T-helper 1 cell treated with Interleukin-12 subunit alpha and Interleukin-12 subunit beta and Interleukin-4 antibody, amounts not matched to agents 30 μg/mL and 1 μg/mL, for 36 hours (primary cell): Measurements from ENCODE around the gene TTC7B.

ENCODE experiments used
- H3K27ac Mint-ChIP-seq: one replicate; pipeline ENCODE4 v1.8.0; 2021; ENCODE audit warnings: mild to moderate bottlenecking, mixed read lengths
- H3K27me3 Mint-ChIP-seq: one replicate; pipeline ENCODE4 v1.8.0; 2021; ENCODE audit warnings: low read depth, mixed read lengths
- H3K36me3 Mint-ChIP-seq: one replicate; pipeline ENCODE4 v1.8.0; 2021; ENCODE audit warnings: low read depth, mixed read lengths
- H3K4me1 Mint-ChIP-seq: one replicate; pipeline ENCODE4 v1.8.0; 2021; ENCODE audit warnings: low read depth, mixed read lengths
- H3K4me3 Mint-ChIP-seq: one replicate; pipeline ENCODE4 v1.8.0; 2021; ENCODE audit warnings: mild to moderate bottlenecking, moderate library complexity, mixed read lengths
- H3K9me3 Mint-ChIP-seq: one replicate; pipeline ENCODE4 v1.8.0; 2021; ENCODE audit warnings: mixed read lengths

The TTC7B gene

DNA sequence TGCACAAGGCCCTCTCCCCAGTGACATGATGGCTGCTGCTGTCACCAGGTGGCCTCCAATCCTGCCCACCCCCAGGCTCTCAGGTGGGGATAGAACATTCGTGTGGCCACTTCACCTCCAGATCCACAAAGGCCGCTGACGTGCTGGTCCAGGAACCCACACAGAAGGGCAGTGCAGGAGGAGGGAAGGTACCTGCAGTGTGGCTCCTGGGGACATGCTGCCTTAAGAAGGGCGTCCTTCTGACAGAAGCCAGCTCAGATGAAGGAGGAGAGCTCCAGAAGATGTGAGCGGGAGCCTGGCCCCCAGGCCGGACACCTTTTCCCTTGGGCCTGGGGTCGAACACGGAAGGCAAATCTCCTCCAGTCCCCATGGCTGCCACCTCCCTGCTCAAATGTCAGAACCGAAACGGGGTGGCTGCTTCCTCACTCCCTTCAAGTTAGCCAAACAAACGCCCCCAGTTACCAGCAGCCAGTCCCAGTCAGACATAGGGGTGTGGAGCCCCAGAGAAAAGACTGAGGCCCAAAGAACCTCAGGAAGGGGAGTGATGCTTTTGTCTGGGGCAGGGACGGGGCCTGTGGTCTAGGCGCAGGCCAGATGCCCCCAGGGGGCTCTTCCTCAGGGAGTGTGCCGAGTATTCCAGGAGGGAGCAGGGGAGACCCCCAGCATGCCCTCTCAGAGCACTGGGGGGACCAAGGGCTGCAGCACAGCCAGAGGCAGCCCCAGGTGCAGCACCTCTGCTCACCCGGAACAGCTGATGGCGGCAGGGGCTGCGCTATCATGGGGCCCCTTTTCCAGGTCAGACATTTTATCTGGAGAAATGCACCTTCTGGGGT lies 263.5 kb downstream of the TTC7B start:
- no peak overlapping the region for H3K4me3 Mint-ChIP-seq
- no peaks in the 10 kb centered on the region for H3K27me3 Mint-ChIP-seq
- H3K27ac Mint-ChIP-seq, result no peak overlapping the region
- H3K4me1 Mint-ChIP-seq, result no peaks in the 10 kb centered on the region
- H3K9me3 Mint-ChIP-seq, result no peaks in the 10 kb centered on the region
- H3K36me3 Mint-ChIP-seq, result no peaks in the 10 kb centered on the region

DNA sequence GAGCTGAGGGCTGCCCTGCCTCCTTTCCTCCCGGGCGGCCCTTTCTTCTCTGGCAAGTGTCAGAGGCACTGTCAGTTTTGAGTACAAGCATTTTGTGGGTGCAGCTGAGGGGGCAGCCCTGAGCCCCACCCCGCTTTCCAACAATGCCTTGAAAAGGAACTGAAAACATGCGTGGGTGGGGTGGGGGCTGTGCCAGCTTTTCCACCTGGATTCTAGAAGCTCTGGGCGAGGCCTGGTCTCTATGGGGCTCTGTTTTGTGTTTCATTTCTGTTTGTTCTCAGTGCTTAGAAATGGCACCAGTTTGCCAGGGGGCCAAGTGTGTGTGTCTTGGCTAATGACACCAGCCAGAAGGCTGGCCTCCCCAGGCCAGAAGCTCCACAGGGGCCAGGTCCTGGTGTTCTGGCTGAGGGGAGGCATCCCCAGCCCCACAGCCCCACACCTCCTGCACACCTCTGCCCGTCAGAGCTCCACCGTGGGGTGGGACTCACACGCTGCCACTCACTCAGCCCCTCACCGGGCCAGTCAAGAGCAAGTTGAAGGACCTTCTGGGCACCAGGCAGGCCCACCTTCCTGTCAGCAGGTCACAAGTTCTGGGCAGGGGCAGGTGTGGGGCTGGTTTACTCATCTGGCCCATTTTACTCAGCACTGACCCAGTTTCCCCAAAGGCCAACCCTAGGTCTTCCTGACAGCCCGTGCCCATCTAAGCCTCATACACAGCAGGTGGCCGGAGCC lies 264.3 kb downstream of the TTC7B start:
- H3K36me3 Mint-ChIP-seq, result no peaks in the 10 kb centered on the region
- no peaks in the 10 kb centered on the region for H3K27me3 Mint-ChIP-seq
- H3K27ac Mint-ChIP-seq, result no peak overlapping the region
- no peaks in the 10 kb centered on the region for H3K4me1 Mint-ChIP-seq
- H3K9me3 Mint-ChIP-seq, result no peaks in the 10 kb centered on the region
- H3K4me3 Mint-ChIP-seq, result no peak overlapping the region

DNA sequence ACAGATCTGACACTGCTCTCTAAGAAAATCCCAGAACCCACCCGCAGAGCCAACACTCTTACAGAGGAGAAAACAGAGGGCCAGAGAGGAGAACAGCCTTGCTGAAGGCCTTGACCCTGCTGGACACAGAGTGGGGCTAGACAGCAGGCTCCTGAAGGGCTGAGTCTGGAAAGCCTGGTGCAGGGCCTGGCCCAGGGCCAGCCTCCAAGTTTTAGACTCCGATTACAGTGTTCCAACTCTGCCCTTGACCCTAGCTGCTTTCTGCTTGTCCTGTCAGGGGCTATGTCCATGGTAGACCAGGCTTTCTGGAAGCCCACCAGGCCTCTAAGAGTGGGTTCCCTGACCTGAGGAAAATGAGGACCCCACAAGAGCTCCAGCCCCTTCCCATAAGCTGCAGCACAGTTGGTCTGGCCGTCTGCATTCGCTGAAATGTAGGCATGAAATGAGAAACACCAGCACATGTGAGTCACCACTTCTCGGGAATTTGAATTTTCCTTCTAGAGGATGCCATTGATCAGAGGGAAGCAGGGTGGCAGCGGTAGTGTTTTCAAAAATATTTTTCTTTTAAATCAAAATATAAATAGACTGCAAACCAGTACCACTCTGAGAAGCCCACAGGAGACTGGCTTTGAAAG lies 265.0 kb downstream of the TTC7B start:
- H3K27ac Mint-ChIP-seq, result no peak overlapping the region
- H3K4me1 Mint-ChIP-seq, result no peaks in the 10 kb centered on the region
- no peaks in the 10 kb centered on the region for H3K36me3 Mint-ChIP-seq
- H3K27me3 Mint-ChIP-seq, result no peaks in the 10 kb centered on the region
- H3K9me3 Mint-ChIP-seq, result no peaks in the 10 kb centered on the region
- H3K4me3 Mint-ChIP-seq, result no peak overlapping the region

DNA sequence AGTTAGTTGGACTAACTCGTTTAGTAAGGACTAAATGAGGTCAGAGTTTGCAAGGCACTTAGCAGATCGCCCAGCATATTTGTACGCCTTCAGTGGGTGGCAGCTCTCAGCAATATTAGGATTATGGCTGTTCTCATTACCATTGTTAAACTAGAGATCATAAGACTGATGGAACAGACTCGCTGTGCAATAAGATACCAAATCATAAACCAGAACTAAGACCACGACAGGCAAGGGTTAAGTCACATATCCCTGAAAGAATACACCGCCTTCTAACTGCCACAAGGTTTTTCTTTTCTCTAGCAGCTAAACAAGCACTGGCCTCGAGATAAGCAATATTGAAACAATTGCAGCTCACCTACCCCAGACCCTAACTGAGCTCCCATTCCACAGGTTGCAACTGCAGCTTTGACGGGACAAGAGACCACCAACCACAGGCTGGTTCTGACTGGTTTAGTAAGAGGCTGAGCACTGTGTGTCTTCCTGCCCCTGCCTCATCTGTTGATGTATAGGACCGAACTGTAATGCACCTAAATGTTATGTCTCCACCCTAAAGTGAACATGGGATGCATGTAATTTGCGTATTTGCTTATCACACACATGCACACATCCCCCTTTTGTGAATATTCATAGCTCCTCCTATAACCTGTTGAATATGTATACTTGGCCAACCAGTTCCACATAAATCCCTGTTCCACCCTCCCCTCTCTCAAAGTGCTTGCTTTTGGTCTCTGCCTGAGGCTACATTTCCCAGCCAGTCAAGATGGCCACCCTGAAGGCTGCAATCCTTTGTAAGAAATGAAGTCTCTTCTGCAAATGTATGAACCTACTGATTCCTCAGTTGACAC lies 266.2 kb downstream of the TTC7B start:
- H3K9me3 Mint-ChIP-seq, result no peaks in the 10 kb centered on the region
- H3K27ac Mint-ChIP-seq, result no peak overlapping the region
- H3K4me3 Mint-ChIP-seq, result no peak overlapping the region
- H3K27me3 Mint-ChIP-seq, result no peaks in the 10 kb centered on the region
- H3K4me1 Mint-ChIP-seq, result no peaks in the 10 kb centered on the region
- no peaks in the 10 kb centered on the region for H3K36me3 Mint-ChIP-seq

DNA sequence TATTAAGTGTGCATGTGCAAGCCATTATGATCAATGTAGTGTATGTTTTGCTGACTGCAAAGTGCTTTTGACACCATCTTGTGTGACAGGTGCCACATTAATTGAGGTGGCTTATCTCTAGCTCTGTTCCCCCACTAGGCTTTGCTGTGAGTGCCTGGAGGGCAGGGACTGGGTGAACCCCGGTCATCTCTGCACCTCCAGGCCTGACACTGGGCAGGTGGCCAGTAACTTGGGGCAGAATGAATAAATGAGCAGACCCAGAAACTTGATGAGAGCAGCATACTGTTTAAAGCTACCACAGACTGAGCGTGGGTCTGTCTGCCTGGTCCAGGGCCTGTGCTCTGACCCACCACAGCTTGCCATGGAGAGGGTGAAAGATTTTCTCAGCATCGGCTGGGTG lies 267.8 kb downstream of the TTC7B start:
- H3K36me3 Mint-ChIP-seq, result no peaks in the 10 kb centered on the region
- no peaks in the 10 kb centered on the region for H3K27me3 Mint-ChIP-seq
- no peaks in the 10 kb centered on the region for H3K9me3 Mint-ChIP-seq
- H3K4me1 Mint-ChIP-seq, result no peaks in the 10 kb centered on the region
- no peak overlapping the region for H3K4me3 Mint-ChIP-seq
- no peak overlapping the region for H3K27ac Mint-ChIP-seq

DNA sequence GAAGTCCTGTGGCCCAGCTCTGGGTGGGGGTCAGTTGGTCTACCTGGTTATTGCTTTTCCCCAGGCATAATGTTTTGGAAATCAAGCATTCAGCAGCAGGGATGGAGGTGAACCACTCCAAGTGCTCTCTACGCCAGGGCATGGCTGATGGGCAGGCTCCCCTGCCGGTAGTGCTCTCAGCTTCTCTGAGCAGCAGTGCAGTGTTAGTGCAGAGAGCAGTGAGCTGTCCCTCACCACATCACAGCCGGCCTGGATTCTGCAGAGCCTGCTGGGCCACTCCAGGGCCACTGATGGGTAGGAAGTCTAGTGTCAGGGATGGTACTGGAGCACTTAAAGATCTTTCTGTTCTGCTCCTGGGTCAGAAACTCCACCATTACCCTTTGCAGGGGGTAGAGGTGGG lies 268.3 kb downstream of the TTC7B start:
- Mint-ChIP-seq H3K4me1 (no peaks in the 10 kb centered on the region), H3K4me3 (no peak overlapping the region), H3K27ac (no peak overlapping the region), H3K9me3 (no peaks in the 10 kb centered on the region), H3K27me3 (no peaks in the 10 kb centered on the region), H3K36me3 (no peaks in the 10 kb centered on the region)

DNA sequence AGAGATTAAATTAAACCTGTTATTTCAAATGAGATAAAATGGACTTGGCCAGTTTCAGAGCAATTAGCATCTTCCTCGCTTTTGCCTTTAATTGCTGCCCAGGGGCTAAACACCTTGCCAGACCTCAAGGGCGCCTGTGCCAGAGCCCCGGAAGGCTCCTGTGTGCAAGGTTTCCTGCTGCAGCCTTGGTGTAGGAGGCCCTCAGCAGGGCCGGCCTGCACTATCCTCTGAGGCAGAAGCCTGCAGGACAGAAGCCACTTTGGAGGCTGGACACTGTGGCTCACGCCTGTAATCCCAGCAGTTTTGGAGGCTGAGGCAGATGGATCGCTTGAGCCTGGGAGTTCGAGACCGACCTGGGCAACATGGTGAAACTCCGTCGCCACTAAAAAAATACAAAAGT lies 269.0 kb downstream of the TTC7B start:
- H3K36me3 Mint-ChIP-seq, result no peaks in the 10 kb centered on the region

DNA sequence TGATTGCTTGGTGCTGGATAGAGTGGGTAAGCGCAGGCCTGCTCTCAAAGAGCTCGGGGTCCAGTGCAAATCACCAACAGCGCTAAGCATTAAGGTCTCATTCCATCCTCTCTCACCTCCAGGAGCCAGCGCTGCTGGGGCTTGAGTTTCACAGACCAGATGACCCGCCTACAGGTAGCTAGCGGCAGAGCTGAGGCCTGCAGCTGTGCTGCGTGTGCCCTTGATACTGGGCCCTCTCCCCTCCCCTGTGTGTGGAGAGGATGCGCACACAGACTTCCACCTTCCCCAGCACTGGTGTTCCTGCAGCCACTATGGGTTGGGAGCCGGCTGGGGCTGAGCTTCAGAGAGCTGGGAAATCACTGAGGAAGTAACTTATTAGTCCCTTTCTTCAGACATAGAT lies 269.5 kb downstream of the TTC7B start:
- Mint-ChIP-seq H3K4me3 (no peak overlapping the region), H3K27ac (no peak overlapping the region), H3K9me3 (no peaks in the 10 kb centered on the region), H3K27me3 (no peaks in the 10 kb centered on the region), H3K36me3 (no peaks in the 10 kb centered on the region), H3K4me1 (no peaks in the 10 kb centered on the region)

More for the DNA sequence above, 269.0 kb downstream of the TTC7B start:
- no peaks in the 10 kb centered on the region for H3K27me3 Mint-ChIP-seq
- no peaks in the 10 kb centered on the region for H3K4me1 Mint-ChIP-seq
- H3K9me3 Mint-ChIP-seq, result no peaks in the 10 kb centered on the region
- H3K27ac Mint-ChIP-seq, result no peak overlapping the region
- no peak overlapping the region for H3K4me3 Mint-ChIP-seq

DNA sequence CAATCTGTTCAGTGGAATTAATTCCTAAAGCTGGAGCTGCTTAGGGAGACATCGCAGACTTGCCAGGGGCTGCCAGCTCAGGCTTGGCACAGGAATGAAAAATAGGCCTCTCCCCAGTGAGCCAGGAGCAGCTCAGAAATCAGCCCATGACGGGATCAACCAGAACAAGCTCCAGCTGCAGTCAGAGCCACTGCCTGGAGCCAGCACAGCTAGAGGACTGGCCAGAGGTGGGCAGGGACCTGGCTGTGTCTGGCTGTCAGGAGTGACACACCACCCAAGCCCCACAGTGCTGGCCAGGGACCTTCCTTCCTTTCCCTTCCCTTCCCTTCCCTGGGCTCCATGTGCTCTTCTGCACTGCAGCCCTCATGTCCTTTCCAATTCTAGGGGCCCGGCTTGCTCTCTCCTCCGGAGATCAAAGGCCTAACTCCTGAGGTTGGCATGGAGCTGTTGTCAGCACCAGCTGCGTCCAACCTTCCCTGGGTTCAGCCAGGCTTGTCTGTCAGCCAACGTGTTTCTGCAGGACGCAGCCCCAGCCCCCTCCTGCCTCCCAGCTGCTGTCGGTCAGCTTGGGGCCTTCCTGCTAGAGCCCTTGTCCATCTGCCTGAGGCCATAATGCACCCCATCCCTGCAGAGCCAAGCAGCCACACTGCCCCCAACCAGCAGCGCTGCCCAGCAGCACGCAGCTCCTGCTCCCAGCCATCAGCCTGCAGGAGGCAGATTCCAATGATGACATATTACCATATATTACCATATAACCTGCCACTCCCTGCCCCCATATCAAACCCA lies 270.1 kb downstream of the TTC7B start:
- H3K4me1 Mint-ChIP-seq, result no peaks in the 10 kb centered on the region
- no peak overlapping the region for H3K4me3 Mint-ChIP-seq
- H3K9me3 Mint-ChIP-seq, result no peaks in the 10 kb centered on the region
- no peaks in the 10 kb centered on the region for H3K27me3 Mint-ChIP-seq
- H3K27ac Mint-ChIP-seq, result no peak overlapping the region
- H3K36me3 Mint-ChIP-seq, result no peaks in the 10 kb centered on the region

DNA sequence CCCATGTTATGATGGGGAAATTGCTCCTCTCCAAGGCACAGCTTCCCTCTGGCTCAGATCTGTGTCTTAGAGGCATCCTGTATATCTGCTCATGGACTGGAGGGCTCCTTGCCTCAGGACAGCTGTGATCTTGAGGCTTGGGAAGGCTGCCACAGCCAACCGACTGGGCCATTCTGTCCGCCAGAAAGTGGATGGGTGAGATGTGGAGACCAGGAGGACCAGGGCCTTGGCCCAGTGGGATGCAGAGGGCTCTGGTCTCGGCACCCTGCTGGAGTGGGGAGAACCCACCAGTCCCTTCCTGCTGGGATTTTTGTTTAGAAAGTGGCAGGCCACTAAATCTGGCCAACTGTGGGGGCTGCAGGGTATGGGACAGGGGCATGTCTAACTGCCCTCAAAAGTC lies 270.8 kb downstream of the TTC7B start:
- H3K27ac Mint-ChIP-seq, result no peak overlapping the region
- no peak overlapping the region for H3K4me3 Mint-ChIP-seq
- H3K4me1 Mint-ChIP-seq, result no peaks in the 10 kb centered on the region
- no peaks in the 10 kb centered on the region for H3K36me3 Mint-ChIP-seq
- no peaks in the 10 kb centered on the region for H3K9me3 Mint-ChIP-seq
- H3K27me3 Mint-ChIP-seq, result no peaks in the 10 kb centered on the region

DNA sequence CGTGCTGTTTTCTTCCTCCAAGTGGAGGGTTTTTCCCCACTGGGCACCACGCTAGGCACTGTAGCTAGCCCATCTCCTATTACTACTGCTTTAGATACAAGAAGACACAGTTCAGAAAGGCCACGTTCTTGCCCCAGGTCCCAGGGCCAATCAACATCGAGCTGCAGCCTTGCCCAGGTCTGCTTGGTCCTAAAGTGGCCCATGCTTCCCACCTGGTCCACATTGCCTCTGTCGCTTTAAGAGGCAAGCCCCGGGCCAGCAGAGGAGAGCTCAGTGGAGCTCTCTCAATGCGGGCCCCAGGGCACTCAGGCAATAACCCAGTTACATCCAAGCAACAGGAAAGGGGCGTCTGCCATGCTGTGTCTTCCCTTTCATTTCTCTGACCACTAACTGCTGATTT lies 271.3 kb downstream of the TTC7B start:
- no peak overlapping the region for H3K27ac Mint-ChIP-seq
- no peaks in the 10 kb centered on the region for H3K4me1 Mint-ChIP-seq

DNA sequence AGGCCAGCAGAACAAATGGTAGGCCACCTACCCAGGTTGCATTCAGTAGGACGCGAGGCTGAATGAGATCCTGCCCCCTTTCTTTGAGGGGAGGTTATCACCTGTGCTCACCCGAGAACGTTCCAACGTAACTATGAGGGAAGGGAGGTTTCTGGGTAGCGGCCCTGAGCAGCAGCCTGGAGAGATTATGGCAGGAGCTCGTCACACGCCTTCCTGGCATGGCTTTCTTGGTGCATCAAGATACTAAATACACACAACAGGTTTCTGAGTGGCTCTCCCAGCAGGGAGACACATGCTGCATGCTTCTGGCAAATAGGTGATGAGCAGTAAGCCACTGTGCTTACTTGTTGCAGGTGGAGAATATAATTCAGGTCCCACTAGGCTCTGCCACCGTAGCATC lies 271.7 kb downstream of the TTC7B start:
- Mint-ChIP-seq H3K9me3 (no peaks in the 10 kb centered on the region), H3K27me3 (no peaks in the 10 kb centered on the region), H3K27ac (no peak overlapping the region), H3K4me1 (no peaks in the 10 kb centered on the region), H3K36me3 (no peaks in the 10 kb centered on the region), H3K4me3 (no peak overlapping the region)

More for the DNA sequence above, 271.3 kb downstream of the TTC7B start:
- H3K4me3 Mint-ChIP-seq, result no peak overlapping the region
- H3K27me3 Mint-ChIP-seq, result no peaks in the 10 kb centered on the region
- H3K9me3 Mint-ChIP-seq, result no peaks in the 10 kb centered on the region
- H3K36me3 Mint-ChIP-seq, result no peaks in the 10 kb centered on the region

DNA sequence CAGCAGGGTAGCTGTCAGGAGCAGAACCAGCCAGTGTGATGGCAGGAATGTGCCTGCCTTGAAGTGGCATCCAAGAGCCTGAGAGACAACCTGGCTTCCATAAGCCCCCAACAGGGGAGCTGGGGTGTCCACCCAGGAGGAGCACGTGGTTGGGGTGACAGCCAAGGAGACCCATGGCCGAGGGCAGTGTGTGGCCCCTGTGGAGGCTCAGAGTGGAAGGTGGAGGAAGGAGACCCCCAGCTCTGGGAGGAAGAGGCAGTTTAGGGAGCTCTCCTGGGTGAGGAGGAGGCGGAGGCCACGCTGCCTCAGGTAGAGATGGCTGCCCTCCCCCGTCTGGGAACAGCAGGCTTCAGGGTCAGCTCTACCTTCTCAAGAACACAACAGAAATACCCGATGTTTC lies 272.4 kb downstream of the TTC7B start:
- H3K36me3 Mint-ChIP-seq, result no peaks in the 10 kb centered on the region
- no peaks in the 10 kb centered on the region for H3K4me1 Mint-ChIP-seq
- no peak overlapping the region for H3K4me3 Mint-ChIP-seq
- H3K27ac Mint-ChIP-seq, result no peak overlapping the region
- no peaks in the 10 kb centered on the region for H3K27me3 Mint-ChIP-seq
- H3K9me3 Mint-ChIP-seq, result no peaks in the 10 kb centered on the region
